IMR-90 (cell line): Measurements from ENCODE around the gene MARCKS. TPM values are rescaled to one million over a fixed set of nuclear protein-coding genes. Genes with fewer than 3 reads are reported as not detected.

Experiments used
- ATAC-seq: fragments of 200-7000 bp; cut with Tn5 transposase; 2 replicates; pipeline ENCODE4 v1.9.1; 2020; ENCODE audit warnings: low read depth, mild to moderate bottlenecking, moderate library complexity
- BruUV-seq: library from RNA; stranded (reverse); fragments of 400-500 nt; replicated peaks from 2 replicates; lab custom pipeline; 2021; lab: Mats Ljungman, UMichigan
- CTCF ChIA-PET: fragments of 300-600 bp; formaldehyde crosslinking; extraction: SDS; loops from one replicate; lab custom pipeline; 2021; ENCODE audit warnings: antibody characterized with exemption; lab: Yijun Ruan, JAX
- POLR2A ChIA-PET: fragments of 300-600 bp; sonication (Branson Sonifier 250); formaldehyde crosslinking; loops from one replicate; lab custom pipeline; 2022; ENCODE audit warnings: antibody characterized with exemption; ENCODE audit not compliant: unreplicated experiment; lab: Charles Lee
- DNase-seq: peaks from one replicate; pipeline ENCODE4 v3.0.0; 2013
- H2AFZ ChIP-seq: replicated peaks from 2 replicates; pipeline ENCODE3; 2013; ENCODE audit warnings: low read length, mild to moderate bottlenecking; ENCODE audit not compliant: poor library complexity
- H2AK5ac ChIP-seq: 2 replicates; pipeline ENCODE4 v1.6.1; 2013; ENCODE audit warnings: low read depth, low read length, inconsistent platforms
- H2AK9ac ChIP-seq: replicated peaks from 2 replicates; pipeline ENCODE3; 2013; ENCODE audit warnings: mild to moderate bottlenecking, low read depth, low read length, moderate library complexity; ENCODE audit not compliant: poor library complexity
- H2BK120ac ChIP-seq: 2 replicates; pipeline ENCODE4 v1.6.1; 2013; ENCODE audit warnings: low read depth, low read length, inconsistent platforms
- H2BK15ac ChIP-seq: 3 replicates; pipeline ENCODE4 v1.6.1; 2013; ENCODE audit warnings: low read depth, low read length, inconsistent platforms
- H2BK20ac ChIP-seq: 2 replicates; pipeline ENCODE4 v1.6.1; 2013; ENCODE audit warnings: low read depth, mild to moderate bottlenecking, inconsistent platforms, low read length, moderate library complexity
- H2BK5ac ChIP-seq: 2 replicates; pipeline ENCODE4 v1.6.1; 2013; ENCODE audit warnings: mild to moderate bottlenecking, low read depth, low read length, inconsistent platforms; ENCODE audit not compliant: poor library complexity, severe bottlenecking
- H3K14ac ChIP-seq: replicated peaks from 2 replicates; pipeline ENCODE4 v1.6.1; 2013; ENCODE audit warnings: low read depth, low read length, inconsistent platforms
- H3K18ac ChIP-seq: 2 replicates; pipeline ENCODE4 v1.6.1; 2013; ENCODE audit warnings: low read depth, low read length, control low read depth
- H3K23ac ChIP-seq: 2 replicates; pipeline ENCODE4 v1.6.1; 2013; ENCODE audit warnings: low read depth, low read length, inconsistent platforms
- H3K27ac ChIP-seq: 2 replicates; pipeline ENCODE4 v1.5.1; 2013; ENCODE audit warnings: mild to moderate bottlenecking, control low read depth, low read length; ENCODE audit not compliant: insufficient read depth
- H3K27me3 ChIP-seq: 2 replicates; pipeline ENCODE4 v1.6.1; 2013; ENCODE audit warnings: low read length; ENCODE audit not compliant: control insufficient read depth, insufficient read depth
- H3K36me3 ChIP-seq: 2 replicates; pipeline ENCODE4 v1.6.1; 2013; ENCODE audit warnings: low read length, mixed read lengths; ENCODE audit not compliant: control insufficient read depth, insufficient read depth
- H3K4ac ChIP-seq: 2 replicates; pipeline ENCODE4 v1.6.1; 2013; ENCODE audit warnings: low read depth, low read length, inconsistent platforms
- H3K4me1 ChIP-seq: 2 replicates; pipeline ENCODE4 v1.6.1; 2013; ENCODE audit warnings: low read length, mixed read lengths; ENCODE audit not compliant: control insufficient read depth, insufficient read depth
- H3K4me2 ChIP-seq: 2 replicates; pipeline ENCODE4 v1.6.1; 2013; ENCODE audit warnings: low read depth, mild to moderate bottlenecking, control low read depth, low read length, moderate library complexity
- H3K4me3 ChIP-seq: 2 replicates; pipeline ENCODE4 v1.5.1; 2013; ENCODE audit warnings: low read depth, mild to moderate bottlenecking, control low read depth, low read length, moderate library complexity; ENCODE audit not compliant: insufficient read depth
- H3K56ac ChIP-seq: 2 replicates; pipeline ENCODE4 v1.6.1; 2013; ENCODE audit warnings: low read length, inconsistent platforms; ENCODE audit not compliant: insufficient read depth; ENCODE audit errors: extremely low read depth
- H3K79me1 ChIP-seq, 2 experiments: 2 replicates each; pipeline ENCODE4 v1.6.1; 2013; ENCODE audit warnings: low read length in 2 of 2, inconsistent platforms in 1 of 2, low read depth in 1 of 2
- H3K9ac ChIP-seq: 2 replicates; pipeline ENCODE4 v1.6.1; 2013; ENCODE audit warnings: low read depth, low read length, control low read depth
- H3K9me1 ChIP-seq: 2 replicates; pipeline ENCODE4 v1.6.1; 2013; ENCODE audit warnings: low read length, inconsistent platforms; ENCODE audit not compliant: insufficient read depth
- H3K9me3 ChIP-seq: 2 replicates; pipeline ENCODE4 v1.6.1; 2013; ENCODE audit warnings: low read length; ENCODE audit not compliant: control insufficient read depth, insufficient read depth
- H4K20me1 ChIP-seq: 2 replicates; pipeline ENCODE4 v1.6.1; 2013; ENCODE audit warnings: low read length, inconsistent platforms; ENCODE audit not compliant: insufficient read depth
- H4K5ac ChIP-seq: 2 replicates; pipeline ENCODE4 v1.6.1; 2013; ENCODE audit warnings: mild to moderate bottlenecking, low read depth, low read length, control low read depth
- H4K8ac ChIP-seq, 2 experiments: 2 replicates each; pipeline ENCODE4 v1.6.1; 2013; ENCODE audit warnings: low read depth in 2 of 2, low read length in 2 of 2, control low read depth in 1 of 2, inconsistent platforms in 1 of 2
- H4K91ac ChIP-seq: 2 replicates; pipeline ENCODE4 v1.6.1; 2013; ENCODE audit warnings: low read depth, low read length, inconsistent platforms; ENCODE audit not compliant: insufficient read depth
- BHLHE40 ChIP-seq: fragments of 150-350 bp; IDR thresholded peaks from 2 replicates; pipeline ENCODE4 v1.6.1; 2016; ENCODE audit warnings: mild to moderate bottlenecking, low read depth, low read length
- CHD1 ChIP-seq: IDR thresholded peaks from 2 replicates; pipeline ENCODE4 v1.6.1; 2012; ENCODE audit warnings: low read depth, low read length, improper control_type of control experiment
- CTCF ChIP-seq: conservative IDR thresholded peaks from 2 replicates; pipeline ENCODE4 v1.5.1; 2012; ENCODE audit warnings: mild to moderate bottlenecking, low read depth, low read length, improper control_type of control experiment
- MAFK ChIP-seq: IDR thresholded peaks from 2 replicates; pipeline ENCODE4 v1.6.1; 2012; ENCODE audit warnings: low read depth, low read length, improper control_type of control experiment
- MAZ ChIP-seq: IDR thresholded peaks from 2 replicates; pipeline ENCODE4 v1.6.1; 2012; ENCODE audit warnings: low read depth, mild to moderate bottlenecking, low read length, improper control_type of control experiment, moderate library complexity, borderline replicate concordance
- MXI1 ChIP-seq: IDR thresholded peaks from 2 replicates; pipeline ENCODE4 v1.6.1; 2012; ENCODE audit warnings: low read depth, mild to moderate bottlenecking, low read length, moderate library complexity, borderline replicate concordance
- NFE2L2 ChIP-seq: fragments of 150-350 bp; IDR thresholded peaks from 2 replicates; pipeline ENCODE4 v1.6.1; 2016; ENCODE audit warnings: low read depth, mild to moderate bottlenecking, low read length
- POLR2A ChIP-seq: IDR thresholded peaks from 2 replicates; pipeline ENCODE4 v1.6.1; 2012; ENCODE audit warnings: mild to moderate bottlenecking, low read depth, low read length
- RAD21 ChIP-seq: IDR thresholded peaks from 2 replicates; pipeline ENCODE4 v1.6.1; 2012; ENCODE audit warnings: low read length, improper control_type of control experiment
- RFX5 ChIP-seq: IDR thresholded peaks from 2 replicates; pipeline ENCODE4 v1.8.0; 2012; ENCODE audit warnings: low read depth, mild to moderate bottlenecking, low read length, moderate library complexity
- SMC3 ChIP-seq: fragments of 150-350 bp; IDR thresholded peaks from 2 replicates; pipeline ENCODE4 v1.6.1; 2016; ENCODE audit warnings: low read depth, mild to moderate bottlenecking, antibody characterized with exemption, low read length, moderate library complexity
- USF2 ChIP-seq: fragments of 150-350 bp; IDR thresholded peaks from 2 replicates; pipeline ENCODE4 v1.6.1; 2017; ENCODE audit warnings: mild to moderate bottlenecking, antibody characterized with exemption, low read length, low read depth
- WGBS, 2 experiments: methylation state at CpG; one replicate each; pipeline versions ENCODE4 v1.1.5 to v1.1.7; 2013; ENCODE audit warnings: missing lambda C conversion rate in 2 of 2; ENCODE audit not compliant: insufficient read length in 1 of 2; ENCODE audit errors: extremely low coverage in 2 of 2; 5-methylcytosine and 5-hydroxymethylcytosine counted together
- dilution Hi-C: fragments of 300-500 bp; cut with HindIII; formaldehyde crosslinking; loops from one replicate; pipeline ENCODE4 v1.14.3; 2018; ENCODE audit warnings: low sequenced_read_pairs; ENCODE audit not compliant: unreplicated experiment
- in situ Hi-C: fragments of 300-500 bp; cut with MboI; formaldehyde crosslinking; loops from 3 replicates; pipeline ENCODE4 v1.14.3; 2019; ENCODE audit warnings: low sequenced_read_pairs, inconsistent platforms, mixed read lengths
- intact Hi-C: fragments of 100-400 bp; cut with micrococcal nuclease; formaldehyde crosslinking; loops from 2 replicates; pipeline ENCODE4 v1.10.0; 2022
- polyA plus RNA-seq, 3 experiments: library from polyadenylated mRNA; depleted of rRNA; stranded (reverse); fragments of >200 nt; gene quantifications; 2 replicates each; pipeline ENCODE4 v1.2.3, GENCODE V29; 2012; ENCODE audit warnings: low replicate concordance in 1 of 3
- total RNA-seq: library from RNA; depleted of rRNA; stranded (reverse); fragments of >200 nt; gene quantifications from 2 replicates; pipeline ENCODE4 v1.2.3, GENCODE V29; 2012

The MARCKS gene
- total and polyA plus RNA-seq, 2 of the 4 experiments (the other 2 are of a cell fraction) = 34.5 to 40.7 TPM

GRCh38 chr6:113858480-113859348 is 1.6 kb downstream of the MARCKS start:
- Histone ChIP-seq H3K56ac (peak overlapping the region; percentile 99), H2AFZ (peak overlapping the region; percentile 82), H3K14ac (peak overlapping the region; percentile 98), H3K9me1 (no peaks in the 10 kb centered on the region), H2BK120ac (peak overlapping the region; percentile 95), H4K8ac (peak overlapping the region; percentile 92 to 97), H3K27me3 (no peaks in the 10 kb centered on the region), H2BK20ac (peak overlapping the region; percentile 66; the same call in 1 of the 2 replicates), H3K9me3 (no peaks in the 10 kb centered on the region), H2AK9ac (peak overlapping the region; percentile 97), H2BK5ac (peak overlapping the region; percentile 91), H3K9ac (peak overlapping the region; percentile 100), H3K4ac (peak overlapping the region; percentile 98), H3K27ac (peak overlapping the region; percentile 96), H3K4me1 (no peaks in the 10 kb centered on the region), H4K5ac (peak overlapping the region; percentile 73), H3K79me1 (peaks cover 0 to 19% of the 10 kb centered on the region in 2 experiments; a peak in 2 of 4 replicates), H3K23ac (peak overlapping the region; percentile 100), H4K91ac (peak overlapping the region; percentile 98), H3K18ac (peak overlapping the region; percentile 97), H3K4me3 (peak overlapping the region; percentile 95), H4K20me1 (peaks cover 21% of the 10 kb centered on the region), H3K4me2 (peak overlapping the region; percentile 74), H3K36me3 (peaks cover 7% of the 10 kb centered on the region; the same call in 1 of the 2 replicates), H2BK15ac (peak overlapping the region; percentile 78; the same call in 1 of the 3 replicates), H2AK5ac (peak overlapping the region; percentile 95)
- no TSS peak for BruUV-seq
- in situ Hi-C loops (loop anchor here (10.0 kb wide), 1 partner anchor 444 kb away; no protein-coding TSS in a partner anchor), dilution Hi-C loops (no loop called here), intact Hi-C loops (loop anchor here (1.0 to 10.0 kb wide), 13 partner anchors 46 to 1078 kb away; no protein-coding TSS in a partner anchor)
- ATAC-seq (peak; percentile 69), DNase-seq (peak; percentile 87)
- ChIA-PET POLR2A (no interaction called here), CTCF (interaction anchor here (0.5 to 1.9 kb wide), 21 partner anchors 8 to 1079 kb away, joined by 3 to 7 read pairs (median 3); no protein-coding TSS in a partner anchor)
- WGBS, 2 experiments = 0% methylated on average over 23 of the region's 67 CpGs; no CpG with 5 or more reads in 1 of the 2 experiments
- 0 out of 2 replicates have a peak, but pooled peaks have one; percentile 2 for TF ChIP-seq BHLHE40
- peak; percentile 95 for TF ChIP-seq RAD21
- TF ChIP-seq RFX5 = no peak
- TF ChIP-seq CHD1 = no peak; the same call in 1 of the 2 replicates
- no peak for TF ChIP-seq USF2
- TF ChIP-seq POLR2A = peak; percentile 71; the same call in 1 of the 2 replicates
- TF ChIP-seq CTCF = peak; percentile 96
- TF ChIP-seq SMC3 = peak; percentile 90
- TF ChIP-seq MAFK = no peak
- no peak for TF ChIP-seq NFE2L2
- peak; percentile 56; the same call in 1 of the 2 replicates for TF ChIP-seq MXI1
- TF ChIP-seq MAZ = peak; percentile 94; the same call in 1 of the 2 replicates
